Gastrocnemius medialis (tissue), 4 donors: Measurements from ENCODE around the gene KIDINS220. TPM values are rescaled to one million over a fixed set of nuclear protein-coding genes. Genes with fewer than 3 reads are reported as not detected.
A peak's percentile ranks its signal among the peaks of the same experiment; 100 is the strongest.

Source experiments
- ATAC-seq, 2 donors: fragments of 150-250 bp; one replicate each; pipeline ENCODE4 v1.9.1; 2016
- DNase-seq, 2 donors: peaks; one replicate each; pipeline ENCODE4 v3.0.0-alpha.2; 2019
- H3K27ac ChIP-seq, 4 donors: fragments of 200-600 bp; sonication (generic); 1 replicate in 1 of 4; 2 replicates in 3 of 4; pipeline ENCODE4 v1.5.1; 2016 to 2018; ENCODE audit warnings: mild to moderate bottlenecking in 2 of 4, moderate library complexity in 1 of 4
- H3K27me3 ChIP-seq, 3 donors: fragments of 200-600 bp; sonication (generic) in 2 of 3; 1 replicate in 1 of 3; 2 replicates in 2 of 3; pipeline versions ENCODE4 v1.5.1 to v1.6.0; 2016 to 2019; ENCODE audit warnings: mild to moderate bottlenecking in 1 of 3, moderate library complexity in 1 of 3
- H3K36me3 ChIP-seq, 2 donors: fragments of 200-600 bp; sonication (generic) in 1 of 2; one replicate each; pipeline ENCODE4 v1.5.1; 2017 to 2018
- H3K4me1 ChIP-seq, 2 donors: fragments of 200-600 bp; sonication (generic) in 1 of 2; one replicate each; pipeline ENCODE4 v1.5.1; 2016 to 2017; ENCODE audit warnings: mild to moderate bottlenecking in 2 of 2
- H3K4me3 ChIP-seq, 4 donors: fragments of 200-600 bp; sonication (generic) in 3 of 4; 1 replicate in 1 of 4; 2 replicates in 3 of 4; pipeline ENCODE4 v1.5.1; 2016 to 2019; ENCODE audit warnings: mild to moderate bottlenecking in 2 of 4
- H3K9me3 ChIP-seq, 3 donors: fragments of 200-600 bp; sonication (generic) in 2 of 3; 1 replicate in 1 of 3; 2 replicates in 2 of 3; pipeline ENCODE4 v1.5.1; 2016 to 2019
- POLR2A ChIP-seq, 2 donors: fragments of 450-650 bp; IDR thresholded peaks; one replicate each; pipeline ENCODE4 v1.6.1; 2017; ENCODE audit warnings: antibody characterized with exemption in 2 of 2, mild to moderate bottlenecking in 2 of 2, moderate library complexity in 2 of 2
- in situ Hi-C, 4 donors: fragments of 200-750 bp; cut with MboI; loops; one replicate each; pipeline versions ENCODE4 v1.15.0 to v1.8.0; 2017; ENCODE audit warnings: low sequenced_read_pairs in 4 of 4
- intact Hi-C: fragments of 100-400 bp; cut with DNase I; formaldehyde crosslinking; loops from one replicate; pipeline ENCODE4 v1.15.1; 2023; ENCODE audit warnings: low total_unique reads
- total RNA-seq, 4 donors: library from RNA; depleted of rRNA; stranded (reverse); fragments of >200 nt; gene quantifications; one replicate each; pipeline versions ENCODE4 v1.1.0 to v1.2.3, GENCODE V29; 2016
- TF ChIP-seq, protein P1 (sequence below), 5 experiments: fragments of 450-650 bp in 3 of 5; fragments of 200-600 bp in 2 of 5; sonication (generic) in 2 of 5; IDR thresholded peaks in 4 of 5; conservative IDR thresholded peaks in 1 of 5; 1 replicate in 4 of 5; 2 replicates in 1 of 5; pipeline ENCODE4 v1.5.1; 2016 to 2019; ENCODE audit warnings: antibody characterized with exemption in 5 of 5, mild to moderate bottlenecking in 3 of 5, moderate library complexity in 3 of 5

The KIDINS220 gene
- total RNA-seq, 4 donors from 2014 or later, result 57.8 to 78.9 (median 59.1) TPM

DNA sequence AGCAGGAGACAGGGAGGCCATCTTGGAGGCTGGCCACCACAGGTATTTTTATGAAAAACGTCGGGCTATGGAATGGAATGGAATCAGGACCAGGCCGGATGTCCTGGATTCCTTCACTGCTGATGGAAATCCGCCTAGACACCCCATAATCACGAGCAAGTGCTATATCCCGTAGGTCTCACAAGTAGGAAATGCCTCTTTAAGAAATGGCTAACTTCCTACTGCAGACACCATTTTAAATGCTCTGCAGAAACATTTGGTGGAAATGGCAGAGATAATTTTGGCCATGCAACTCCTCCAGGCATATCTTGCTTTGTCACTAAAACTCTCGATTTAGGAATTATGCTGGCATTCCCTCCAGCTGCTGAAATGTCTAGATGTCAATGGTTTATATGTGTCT, 137.6 kb downstream of the KIDINS220 start:
- intact Hi-C loops, result no loop called here
- no peak overlapping the region for H3K27ac ChIP-seq
- DNase-seq, result no peak
- no peaks in the 10 kb centered on the region for H3K36me3 ChIP-seq
- H3K4me3 ChIP-seq, result no peak overlapping the region
- TF ChIP-seq POLR2A (IDR thresholded peaks at IDR 0.05), result no peak
- TF ChIP-seq, protein P1, sequence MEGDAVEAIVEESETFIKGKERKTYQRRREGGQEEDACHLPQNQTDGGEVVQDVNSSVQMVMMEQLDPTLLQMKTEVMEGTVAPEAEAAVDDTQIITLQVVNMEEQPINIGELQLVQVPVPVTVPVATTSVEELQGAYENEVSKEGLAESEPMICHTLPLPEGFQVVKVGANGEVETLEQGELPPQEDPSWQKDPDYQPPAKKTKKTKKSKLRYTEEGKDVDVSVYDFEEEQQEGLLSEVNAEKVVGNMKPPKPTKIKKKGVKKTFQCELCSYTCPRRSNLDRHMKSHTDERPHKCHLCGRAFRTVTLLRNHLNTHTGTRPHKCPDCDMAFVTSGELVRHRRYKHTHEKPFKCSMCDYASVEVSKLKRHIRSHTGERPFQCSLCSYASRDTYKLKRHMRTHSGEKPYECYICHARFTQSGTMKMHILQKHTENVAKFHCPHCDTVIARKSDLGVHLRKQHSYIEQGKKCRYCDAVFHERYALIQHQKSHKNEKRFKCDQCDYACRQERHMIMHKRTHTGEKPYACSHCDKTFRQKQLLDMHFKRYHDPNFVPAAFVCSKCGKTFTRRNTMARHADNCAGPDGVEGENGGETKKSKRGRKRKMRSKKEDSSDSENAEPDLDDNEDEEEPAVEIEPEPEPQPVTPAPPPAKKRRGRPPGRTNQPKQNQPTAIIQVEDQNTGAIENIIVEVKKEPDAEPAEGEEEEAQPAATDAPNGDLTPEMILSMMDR (IDR thresholded peaks at IDR 0.05 in 4 of 5, conservative IDR thresholded peaks at IDR 0.05 in 1 of 5), result no peak
- H3K9me3 ChIP-seq, result no peaks in the 10 kb centered on the region
- no peaks in the 10 kb centered on the region for H3K27me3 ChIP-seq
- no peak for ATAC-seq
- H3K4me1 ChIP-seq, result no peaks in the 10 kb centered on the region
- in situ Hi-C loops, result loop anchor here (25.0 kb wide), 3 partner anchors 688 to 1613 kb away; no protein-coding TSS in a partner anchor

DNA sequence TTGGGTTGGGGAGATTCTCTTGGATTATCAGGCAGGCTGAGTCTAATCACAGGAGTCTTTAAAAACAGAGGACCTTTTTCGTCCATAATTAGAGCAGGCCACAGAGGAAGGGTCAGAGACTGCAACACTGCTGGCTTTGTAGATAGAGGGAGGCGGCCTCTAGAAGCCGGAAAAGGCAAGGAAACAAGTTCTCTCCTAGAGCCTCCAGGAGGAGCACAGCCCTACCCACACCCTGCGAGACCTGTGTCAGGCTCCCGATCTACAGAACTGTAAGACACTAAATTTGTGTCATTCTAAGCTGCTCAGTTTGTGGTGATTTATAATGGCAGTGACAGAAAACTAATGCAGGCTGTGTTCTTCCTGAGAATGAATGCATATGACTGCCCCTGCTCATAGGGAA, 140.2 kb downstream of the KIDINS220 start:
- no peaks in the 10 kb centered on the region for H3K9me3 ChIP-seq
- H3K27me3 ChIP-seq, result peaks cover 5 to 14% (median 11%) of the 10 kb centered on the region in 3 donors
- H3K27ac ChIP-seq, result no peak overlapping the region
- TF ChIP-seq, protein P1 (IDR thresholded peaks at IDR 0.05 in 4 of 5, conservative IDR thresholded peaks at IDR 0.05 in 1 of 5), result no peak
- TF ChIP-seq POLR2A (IDR thresholded peaks at IDR 0.05), result no peak
- no peak overlapping the region for H3K4me3 ChIP-seq
- DNase-seq, result no peak
- no peaks in the 10 kb centered on the region for H3K36me3 ChIP-seq
- in situ Hi-C loops (loop anchor here (25.0 kb wide), 3 partner anchors 685 to 1610 kb away; no protein-coding TSS in a partner anchor), intact Hi-C loops (no loop called here)
- no peaks in the 10 kb centered on the region for H3K4me1 ChIP-seq
- ATAC-seq, result no peak

DNA sequence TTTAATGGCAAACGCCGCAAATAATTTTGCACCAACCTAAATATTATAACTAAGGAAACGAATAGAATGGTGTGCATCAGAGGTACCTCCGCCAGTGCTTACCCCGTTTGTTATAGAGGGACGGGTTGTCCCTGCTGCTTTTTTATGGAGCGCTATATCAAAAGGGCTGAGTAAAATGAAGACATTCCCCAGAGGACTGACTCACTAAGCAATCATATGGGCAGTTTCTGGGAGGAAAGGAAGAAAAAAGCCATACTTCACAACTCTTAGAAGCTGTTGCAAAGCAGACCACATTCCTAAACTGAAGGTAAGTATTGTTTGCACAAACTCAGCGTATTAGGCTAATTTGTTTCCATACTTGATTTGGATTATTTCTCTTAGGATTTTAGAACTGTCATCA, 142.7 kb downstream of the KIDINS220 start:
- intact Hi-C loops, result no loop called here
- Histone ChIP-seq H3K27ac (no peak overlapping the region), H3K4me3 (no peak overlapping the region), H3K27me3 (peaks cover 6 to 15% (median 12%) of the 10 kb centered on the region in 3 donors), H3K9me3 (no peaks in the 10 kb centered on the region), H3K36me3 (no peaks in the 10 kb centered on the region), H3K4me1 (no peaks in the 10 kb centered on the region)
- ATAC-seq, result no peak
- in situ Hi-C loops, result loop anchor here (25.0 kb wide), 3 partner anchors 682 to 1607 kb away; no protein-coding TSS in a partner anchor
- TF ChIP-seq POLR2A (IDR thresholded peaks at IDR 0.05), result no peak
- TF ChIP-seq, protein P1 (IDR thresholded peaks at IDR 0.05 in 4 of 5, conservative IDR thresholded peaks at IDR 0.05 in 1 of 5), result no peak
- DNase-seq, result no peak

DNA sequence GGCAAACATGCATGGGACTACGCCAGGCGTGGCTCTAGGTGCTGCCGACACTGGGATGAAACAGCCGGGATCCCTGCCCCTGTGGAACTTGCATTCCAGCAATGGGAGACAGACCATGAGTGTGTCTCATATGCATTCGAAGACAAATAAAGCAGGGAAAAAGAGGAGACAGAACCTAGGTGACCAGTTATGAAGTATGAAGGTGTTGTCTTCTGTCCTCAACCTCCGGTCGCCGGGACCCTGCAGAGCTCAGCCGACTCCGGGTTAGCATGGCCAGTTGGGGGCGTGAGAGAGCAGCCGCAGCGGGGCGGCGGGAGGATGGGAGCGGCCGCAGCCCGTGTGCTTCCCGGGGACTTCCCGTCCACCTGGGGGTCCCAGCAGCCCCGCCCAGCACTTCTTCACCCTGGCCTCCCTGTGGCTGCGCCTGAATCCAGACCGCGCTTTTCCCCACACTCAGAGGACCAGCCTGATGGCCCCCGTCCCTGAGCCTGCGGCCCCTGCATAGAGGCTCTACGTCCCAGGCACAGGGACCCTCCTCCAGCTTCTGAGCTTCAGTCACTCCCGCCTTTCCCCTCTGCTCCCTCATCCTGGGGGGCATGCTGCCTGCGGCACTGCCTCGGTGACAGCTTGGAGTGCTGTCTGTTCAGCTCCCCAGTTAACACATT, 144.1 kb downstream of the KIDINS220 start:
- Histone ChIP-seq H3K27me3 (peaks cover 6 to 15% (median 12%) of the 10 kb centered on the region in 3 donors), H3K27ac (no peak overlapping the region), H3K9me3 (no peaks in the 10 kb centered on the region), H3K4me3 (no peak overlapping the region), H3K4me1 (no peaks in the 10 kb centered on the region), H3K36me3 (no peaks in the 10 kb centered on the region)
- in situ Hi-C loops (loop anchor here (25.0 kb wide), 3 partner anchors 681 to 1606 kb away; no protein-coding TSS in a partner anchor), intact Hi-C loops (no loop called here)
- TF ChIP-seq POLR2A (IDR thresholded peaks at IDR 0.05), result no peak
- TF ChIP-seq, protein P1 (IDR thresholded peaks at IDR 0.05 in 4 of 5, conservative IDR thresholded peaks at IDR 0.05 in 1 of 5), result peak in 2 of 5 experiments; percentile 27 to 60
- DNase-seq, result no peak
- ATAC-seq, result no peak
